HepG2 (cell line): ENCODE measurements around the gene DCK. TPM values are rescaled to one million over a fixed set of nuclear protein-coding genes. Genes with fewer than 3 reads are reported as not detected.

Source experiments
- ARNTL ChIP-seq: sonication (generic); formaldehyde crosslinking; IDR thresholded peaks from 2 replicates; pipeline ENCODE4 v1.4.0; 2020; ENCODE audit warnings: mild to moderate bottlenecking, missing genetic modification reagents
- ATF1 ChIP-seq: IDR thresholded peaks from 2 replicates; pipeline ENCODE4 v1.6.1; 2016; ENCODE audit warnings: mild to moderate bottlenecking, control low read depth
- EHMT2 ChIP-seq: fragments of 200-600 bp; sonication (generic); IDR thresholded peaks from 2 replicates; pipeline ENCODE4 v1.7.0; 2017; ENCODE audit warnings: antibody characterized with exemption, low read depth, low read length, borderline replicate concordance
- ERF ChIP-seq: IDR thresholded peaks from 2 replicates; pipeline ENCODE4 v1.6.1; 2018; ENCODE audit warnings: missing biosample characterization, missing genetic modification reagents
- ETV6 ChIP-seq: sonication (generic); formaldehyde crosslinking; conservative IDR thresholded peaks from 2 replicates; pipeline ENCODE4 v1.4.0; 2020; ENCODE audit warnings: missing genetic modification reagents
- GPN1 ChIP-seq: sonication (generic); formaldehyde crosslinking; IDR thresholded peaks from 2 replicates; pipeline ENCODE4 v1.5.1; 2020; ENCODE audit warnings: missing genetic modification reagents, borderline replicate concordance
- MAZ ChIP-seq, 2 experiments: sonication (generic) in 1 of 2; formaldehyde crosslinking in 1 of 2; IDR thresholded peaks; 2 replicates each; pipeline versions ENCODE4 v1.5.0 to v1.6.1; 2012 to 2020; ENCODE audit warnings: low read depth in 2 of 2, mild to moderate bottlenecking in 2 of 2, borderline replicate concordance in 1 of 2, improper control_type of control experiment in 1 of 2, low read length in 1 of 2, missing genetic modification reagents in 1 of 2, moderate library complexity in 1 of 2
- MED1 ChIP-seq: sonication (generic); formaldehyde crosslinking; IDR thresholded peaks from 2 replicates; pipeline ENCODE4 v1.4.0; 2020; ENCODE audit warnings: missing genetic modification reagents
- POLR2G ChIP-seq: fragments of 200-400 bp; formaldehyde crosslinking; IDR thresholded peaks from 2 replicates; pipeline ENCODE4 v1.6.1; 2018; ENCODE audit warnings: mild to moderate bottlenecking, low read depth, low read length, moderate library complexity
- SMAD9 ChIP-seq: sonication (generic); formaldehyde crosslinking; IDR thresholded peaks from 2 replicates; pipeline ENCODE4 v1.5.1; 2020; ENCODE audit warnings: mild to moderate bottlenecking, missing genetic modification reagents
- SP2 ChIP-seq: sonication (generic); formaldehyde crosslinking; IDR thresholded peaks from 2 replicates; pipeline ENCODE4 v1.5.1; 2020; ENCODE audit warnings: mild to moderate bottlenecking, missing genetic modification reagents
- ZBTB1 ChIP-seq: sonication (generic); formaldehyde crosslinking; IDR thresholded peaks from 2 replicates; pipeline ENCODE4 v1.4.0; 2020; ENCODE audit warnings: missing genetic modification reagents, borderline replicate concordance
- ZFP90 ChIP-seq: sonication (generic); formaldehyde crosslinking; IDR thresholded peaks from 2 replicates; pipeline ENCODE4 v1.8.0; 2022; ENCODE audit warnings: missing genetic modification reagents, mild to moderate bottlenecking, inconsistent platforms, borderline replicate concordance
- ZNF256 ChIP-seq: sonication (generic); formaldehyde crosslinking; conservative IDR thresholded peaks from 2 replicates; pipeline ENCODE4 v1.4.0; 2020; ENCODE audit warnings: missing genetic modification reagents
- ZNF296 ChIP-seq: sonication (generic); formaldehyde crosslinking; conservative IDR thresholded peaks from 2 replicates; pipeline ENCODE4 v1.5.0; 2020; ENCODE audit warnings: mild to moderate bottlenecking, missing genetic modification reagents
- ZNF530 ChIP-seq: sonication (generic); formaldehyde crosslinking; IDR thresholded peaks from 2 replicates; pipeline ENCODE4 v1.5.0; 2020; ENCODE audit warnings: low read depth, mild to moderate bottlenecking, missing genetic modification reagents
- ZNF549 ChIP-seq: sonication (generic); formaldehyde crosslinking; IDR thresholded peaks from 2 replicates; pipeline ENCODE4 v1.5.0; 2020; ENCODE audit warnings: missing genetic modification reagents
- ZNF670 ChIP-seq: sonication (generic); formaldehyde crosslinking; IDR thresholded peaks from 2 replicates; pipeline ENCODE4 v1.8.0; 2022; ENCODE audit warnings: mild to moderate bottlenecking, missing genetic modification reagents, borderline replicate concordance
- ZNF720 ChIP-seq: sonication (generic); formaldehyde crosslinking; IDR thresholded peaks from 2 replicates; pipeline ENCODE4 v1.4.0; 2020; ENCODE audit warnings: missing genetic modification reagents
- ZNF749 ChIP-seq: sonication (generic); formaldehyde crosslinking; IDR thresholded peaks from 2 replicates; pipeline ENCODE4 v1.8.0; 2022; ENCODE audit warnings: mild to moderate bottlenecking, missing genetic modification reagents, moderate library complexity, borderline replicate concordance
- polyA plus RNA-seq, 8 experiments: library from polyadenylated mRNA; depleted of rRNA in 3 of 8; stranded (reverse) in 7 of 8; unstranded in 1 of 8; fragments of >200 nt; fragmentation: Illumina TruSeq in 4 of 8; extraction: Trizol in 4 of 8; gene quantifications; 2 replicates each; pipeline versions ENCODE4 v1.2.1 to v1.2.3, GENCODE V29; 2011 to 2016; ENCODE audit warnings: low read depth in 4 of 8, missing spikeins in 1 of 8, mixed read lengths in 1 of 8; ENCODE audit not compliant: insufficient read depth in 1 of 8
- total RNA-seq, 5 experiments: library from RNA; depleted of rRNA; stranded (reverse); fragments of >200 nt; fragmentation: Illumina TruSeq; extraction: Trizol; gene quantifications; 2 replicates each; pipeline ENCODE4 v1.2.3, GENCODE V29; 2016; ENCODE audit warnings: low read depth in 1 of 5
- TF ChIP-seq, protein P1 (sequence below): sonication (generic); formaldehyde crosslinking; IDR thresholded peaks from 2 replicates; pipeline ENCODE4 v1.4.0; 2020; ENCODE audit warnings: missing genetic modification reagents
- TF ChIP-seq, protein P2 (sequence below): IDR thresholded peaks from 2 replicates; pipeline ENCODE4 v1.6.1; 2012; ENCODE audit warnings: low read depth, low read length, improper control_type of control experiment
- TF ChIP-seq, protein P3 (sequence below): IDR thresholded peaks from 2 replicates; pipeline ENCODE4 v1.6.1; 2016; ENCODE audit warnings: control low read depth
- TF ChIP-seq, protein P4 (sequence below): sonication (generic); formaldehyde crosslinking; IDR thresholded peaks from 2 replicates; pipeline ENCODE4 v1.5.0; 2020; ENCODE audit warnings: missing genetic modification reagents

The DCK gene
- total and polyA plus RNA-seq, 2 of the 13 experiments (the other 11 are each of a cell fraction or from before 2014, with no cell fraction given), result 5.7 to 21.8 TPM

DNA sequence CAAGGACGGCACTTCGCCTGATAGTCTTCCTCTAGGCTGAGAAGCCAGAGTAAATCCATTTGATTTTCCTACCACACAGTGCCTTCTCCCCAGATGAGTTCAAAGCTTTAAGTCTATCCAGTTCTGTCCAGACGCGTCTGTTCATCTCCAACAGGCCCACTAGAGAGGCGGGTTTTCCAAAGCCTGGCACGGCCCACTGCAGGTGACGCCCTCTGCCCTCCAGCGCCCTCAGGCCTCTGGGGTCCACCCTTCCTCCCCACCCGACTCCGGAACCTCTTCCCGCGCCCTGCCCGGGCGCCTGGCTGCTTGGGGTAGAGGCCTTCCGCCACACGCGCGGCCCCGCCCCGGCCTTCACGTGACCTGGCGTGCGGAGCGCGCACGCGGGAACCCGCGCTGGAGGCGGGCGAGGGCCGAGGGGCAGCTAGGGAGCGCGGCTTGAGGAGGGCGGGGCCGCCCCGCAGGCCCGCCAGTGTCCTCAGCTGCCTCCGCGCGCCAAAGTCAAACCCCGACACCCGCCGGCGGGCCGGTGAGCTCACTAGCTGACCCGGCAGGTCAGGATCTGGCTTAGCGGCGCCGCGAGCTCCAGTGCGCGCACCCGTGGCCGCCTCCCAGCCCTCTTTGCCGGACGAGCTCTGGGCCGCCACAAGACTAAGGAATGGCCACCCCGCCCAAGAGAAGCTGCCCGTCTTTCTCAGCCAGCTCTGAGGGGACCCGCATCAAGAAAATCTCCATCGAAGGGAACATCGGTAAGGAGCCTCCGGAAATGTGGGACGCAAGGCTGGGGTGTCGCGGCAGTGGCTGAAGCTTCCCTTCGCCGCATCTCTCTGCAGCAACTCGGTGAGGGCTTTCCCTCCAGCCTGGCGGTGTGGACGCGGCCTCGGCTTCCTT lies at the start of gene DCK (continued):
- TF ChIP-seq, protein P1, sequence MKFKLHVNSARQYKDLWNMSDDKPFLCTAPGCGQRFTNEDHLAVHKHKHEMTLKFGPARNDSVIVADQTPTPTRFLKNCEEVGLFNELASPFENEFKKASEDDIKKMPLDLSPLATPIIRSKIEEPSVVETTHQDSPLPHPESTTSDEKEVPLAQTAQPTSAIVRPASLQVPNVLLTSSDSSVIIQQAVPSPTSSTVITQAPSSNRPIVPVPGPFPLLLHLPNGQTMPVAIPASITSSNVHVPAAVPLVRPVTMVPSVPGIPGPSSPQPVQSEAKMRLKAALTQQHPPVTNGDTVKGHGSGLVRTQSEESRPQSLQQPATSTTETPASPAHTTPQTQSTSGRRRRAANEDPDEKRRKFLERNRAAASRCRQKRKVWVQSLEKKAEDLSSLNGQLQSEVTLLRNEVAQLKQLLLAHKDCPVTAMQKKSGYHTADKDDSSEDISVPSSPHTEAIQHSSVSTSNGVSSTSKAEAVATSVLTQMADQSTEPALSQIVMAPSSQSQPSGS, result peak; percentile 61; the same call in 1 of the 2 replicates
- TF ChIP-seq ZNF549 (CRISPR knock-in tag) (no peak), ZNF720 (CRISPR knock-in tag) (no peak), ETV6 (CRISPR knock-in tag) (no peak), ZNF670 (0 out of 2 replicates have a peak, but pooled peaks have one; percentile 39), ARNTL (CRISPR knock-in tag) (peak; percentile 89), ZNF749 (CRISPR knock-in tag) (peak; percentile 83; the same call in 1 of the 2 replicates), GPN1 (no peak), MED1 (CRISPR knock-in tag) (peak; percentile 74), SMAD9 (no peak), SP2 (CRISPR knock-in tag) (peak; percentile 59; the same call in 1 of the 2 replicates), ATF1 (CRISPR knock-in tag) (0 out of 2 replicates have a peak, but pooled peaks have one; percentile 29), ZBTB1 (CRISPR knock-in tag) (no peak), POLR2G (peak; percentile 86), ERF (CRISPR knock-in tag) (no peak; the same call in none of the 2 replicates), ZNF256 (CRISPR knock-in tag) (no peak; the same call in 1 of the 2 replicates), ZFP90 (peak; percentile 46; the same call in 1 of the 2 replicates), MAZ (IDR thresholded peaks at IDR 0.05; ENCODE audit: borderline replicate concordance, low read depth, low read length) (peak; percentile 77; the same call in 1 of the 2 replicates), MAZ (CRISPR knock-in tag; IDR thresholded peaks at IDR 0.05; ENCODE audit: low read depth) (peak; percentile 69), ZNF530 (CRISPR knock-in tag) (no peak), ZNF296 (CRISPR knock-in tag) (0 out of 2 replicates have a peak, but pooled peaks have one; percentile 52), EHMT2 (no peak)
- TF ChIP-seq, protein P2, sequence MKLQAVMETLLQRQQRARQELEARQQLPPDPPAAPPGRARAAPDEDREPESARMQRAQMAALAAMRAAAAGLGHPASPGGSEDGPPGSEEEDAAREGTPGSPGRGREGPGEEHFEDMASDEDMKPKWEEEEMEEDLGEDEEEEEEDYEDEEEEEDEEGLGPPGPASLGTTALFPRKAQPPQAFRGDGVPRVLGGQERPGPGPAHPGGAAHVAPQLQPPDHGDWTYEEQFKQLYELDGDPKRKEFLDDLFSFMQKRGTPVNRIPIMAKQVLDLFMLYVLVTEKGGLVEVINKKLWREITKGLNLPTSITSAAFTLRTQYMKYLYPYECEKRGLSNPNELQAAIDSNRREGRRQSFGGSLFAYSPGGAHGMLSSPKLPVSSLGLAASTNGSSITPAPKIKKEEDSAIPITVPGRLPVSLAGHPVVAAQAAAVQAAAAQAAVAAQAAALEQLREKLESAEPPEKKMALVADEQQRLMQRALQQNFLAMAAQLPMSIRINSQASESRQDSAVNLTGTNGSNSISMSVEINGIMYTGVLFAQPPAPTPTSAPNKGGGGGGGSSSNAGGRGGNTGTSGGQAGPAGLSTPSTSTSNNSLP, result no peak
- TF ChIP-seq, protein P3, sequence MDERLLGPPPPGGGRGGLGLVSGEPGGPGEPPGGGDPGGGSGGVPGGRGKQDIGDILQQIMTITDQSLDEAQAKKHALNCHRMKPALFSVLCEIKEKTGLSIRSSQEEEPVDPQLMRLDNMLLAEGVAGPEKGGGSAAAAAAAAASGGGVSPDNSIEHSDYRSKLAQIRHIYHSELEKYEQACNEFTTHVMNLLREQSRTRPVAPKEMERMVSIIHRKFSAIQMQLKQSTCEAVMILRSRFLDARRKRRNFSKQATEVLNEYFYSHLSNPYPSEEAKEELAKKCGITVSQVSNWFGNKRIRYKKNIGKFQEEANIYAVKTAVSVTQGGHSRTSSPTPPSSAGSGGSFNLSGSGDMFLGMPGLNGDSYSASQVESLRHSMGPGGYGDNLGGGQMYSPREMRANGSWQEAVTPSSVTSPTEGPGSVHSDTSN (CRISPR knock-in tag), result no peak
- TF ChIP-seq, protein P4, sequence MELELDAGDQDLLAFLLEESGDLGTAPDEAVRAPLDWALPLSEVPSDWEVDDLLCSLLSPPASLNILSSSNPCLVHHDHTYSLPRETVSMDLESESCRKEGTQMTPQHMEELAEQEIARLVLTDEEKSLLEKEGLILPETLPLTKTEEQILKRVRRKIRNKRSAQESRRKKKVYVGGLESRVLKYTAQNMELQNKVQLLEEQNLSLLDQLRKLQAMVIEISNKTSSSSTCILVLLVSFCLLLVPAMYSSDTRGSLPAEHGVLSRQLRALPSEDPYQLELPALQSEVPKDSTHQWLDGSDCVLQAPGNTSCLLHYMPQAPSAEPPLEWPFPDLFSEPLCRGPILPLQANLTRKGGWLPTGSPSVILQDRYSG (CRISPR knock-in tag), result peak; percentile 43; the same call in 1 of the 2 replicates
